Measurements from ENCODE around the gene PEX14.
A peak's percentile ranks its signal among the peaks of the same experiment; 100 is the strongest.

The PEX14 gene

GRCh38 chr1:10641976-10642375, 167.2 kb downstream of the PEX14 start:
- H3K36me3 ChIP-seq (ENCODE audit: insufficient read depth, insufficient read length, low read length) = no peaks in the 10 kb centered on the region
- peaks cover 15% of the 10 kb centered on the region for H3K4me1 ChIP-seq (ENCODE audit: insufficient read depth, insufficient read length)
- H3K4me3 ChIP-seq (ENCODE audit: insufficient read length, low read depth) = no peak overlapping the region
- no peak overlapping the region for H3K9ac ChIP-seq (ENCODE audit: insufficient read length, low read depth)
- peaks cover 20% of the 10 kb centered on the region for H3K27me3 ChIP-seq (ENCODE audit: insufficient read depth, insufficient read length)
- no peaks in the 10 kb centered on the region for H3K9me3 ChIP-seq (ENCODE audit: insufficient read depth, low read length)
- TF ChIP-seq YY1 (IDR thresholded peaks at IDR 0.05; ENCODE audit: insufficient read depth, insufficient read length) (no peak), SUZ12 (IDR thresholded peaks at IDR 0.05; ENCODE audit: extremely low read depth, insufficient read depth, insufficient read length) (no peak), ZNF274 (IDR thresholded peaks at IDR 0.05; ENCODE audit: low read depth, low read length) (no peak)
- DNase-seq (ENCODE audit: low read depth, low spot score) = no peak

- DNase-seq (ENCODE audit: low read depth, low spot score) = no peak
- no peaks in the 10 kb centered on the region for H3K9me3 ChIP-seq (ENCODE audit: insufficient read depth, low read length)
Observed at GRCh38 chr1:10642403-10643080, 167.8 kb downstream of the PEX14 start.

GRCh38 chr1:10643607-10644306, 169.0 kb downstream of the PEX14 start:
- no peak overlapping the region for H3K9ac ChIP-seq (ENCODE audit: insufficient read length, low read depth)
- TF ChIP-seq SUZ12 (IDR thresholded peaks at IDR 0.05; ENCODE audit: extremely low read depth, insufficient read depth, insufficient read length) = no peak
- H3K4me3 ChIP-seq (ENCODE audit: insufficient read length, low read depth) = no peak overlapping the region
- H3K36me3 ChIP-seq (ENCODE audit: insufficient read depth, insufficient read length, low read length) = no peaks in the 10 kb centered on the region
- H3K9me3 ChIP-seq (ENCODE audit: insufficient read depth, low read length) = no peaks in the 10 kb centered on the region
- peaks cover 8% of the 10 kb centered on the region for H3K27me3 ChIP-seq (ENCODE audit: insufficient read depth, insufficient read length)
- peaks cover 20% of the 10 kb centered on the region for H3K4me1 ChIP-seq (ENCODE audit: insufficient read depth, insufficient read length)
- DNase-seq (ENCODE audit: low read depth, low spot score) = no peak

More at GRCh38 chr1:10642403-10643080, 167.8 kb downstream of the PEX14 start:
- H3K4me1 ChIP-seq (ENCODE audit: insufficient read depth, insufficient read length) = peaks cover 18% of the 10 kb centered on the region
- H3K9ac ChIP-seq (ENCODE audit: insufficient read length, low read depth) = no peak overlapping the region
- H3K36me3 ChIP-seq (ENCODE audit: insufficient read depth, insufficient read length, low read length) = no peaks in the 10 kb centered on the region
- no peak overlapping the region for H3K4me3 ChIP-seq (ENCODE audit: insufficient read length, low read depth)
- no peak for TF ChIP-seq SUZ12 (IDR thresholded peaks at IDR 0.05; ENCODE audit: extremely low read depth, insufficient read depth, insufficient read length)
- no peak for TF ChIP-seq YY1 (IDR thresholded peaks at IDR 0.05; ENCODE audit: insufficient read depth, insufficient read length)
- no peak for TF ChIP-seq ZNF274 (IDR thresholded peaks at IDR 0.05; ENCODE audit: low read depth, low read length)
- H3K27me3 ChIP-seq (ENCODE audit: insufficient read depth, insufficient read length) = peaks cover 19% of the 10 kb centered on the region

- H3K27me3 ChIP-seq (ENCODE audit: insufficient read depth, insufficient read length) = peaks cover 5% of the 10 kb centered on the region
- peaks cover 17% of the 10 kb centered on the region for H3K4me1 ChIP-seq (ENCODE audit: insufficient read depth, insufficient read length)
- no peak overlapping the region for H3K4me3 ChIP-seq (ENCODE audit: insufficient read length, low read depth)
- H3K9ac ChIP-seq (ENCODE audit: insufficient read length, low read depth) = no peak overlapping the region
- no peak for TF ChIP-seq SUZ12 (IDR thresholded peaks at IDR 0.05; ENCODE audit: extremely low read depth, insufficient read depth, insufficient read length)
- no peak for TF ChIP-seq ZNF274 (IDR thresholded peaks at IDR 0.05; ENCODE audit: low read depth, low read length)
- no peak for TF ChIP-seq YY1 (IDR thresholded peaks at IDR 0.05; ENCODE audit: insufficient read depth, insufficient read length)
- DNase-seq (ENCODE audit: low read depth, low spot score) = no peak
- no peaks in the 10 kb centered on the region for H3K9me3 ChIP-seq (ENCODE audit: insufficient read depth, low read length)
- H3K36me3 ChIP-seq (ENCODE audit: insufficient read depth, insufficient read length, low read length) = no peaks in the 10 kb centered on the region
Observed at GRCh38 chr1:10644307-10645128, 169.8 kb downstream of the PEX14 start.

GRCh38 chr1:10646347-10646861, 171.7 kb downstream of the PEX14 start:
- DNase-seq (ENCODE audit: low read depth, low spot score) = no peak
- H3K9ac ChIP-seq (ENCODE audit: insufficient read length, low read depth) = no peak overlapping the region
- H3K36me3 ChIP-seq (ENCODE audit: insufficient read depth, insufficient read length, low read length) = no peaks in the 10 kb centered on the region
- H3K4me3 ChIP-seq (ENCODE audit: insufficient read length, low read depth) = no peak overlapping the region
- peaks cover 12% of the 10 kb centered on the region for H3K4me1 ChIP-seq (ENCODE audit: insufficient read depth, insufficient read length)
- H3K27me3 ChIP-seq (ENCODE audit: insufficient read depth, insufficient read length) = no peaks in the 10 kb centered on the region
- no peaks in the 10 kb centered on the region for H3K9me3 ChIP-seq (ENCODE audit: insufficient read depth, low read length)
- no peak for TF ChIP-seq SUZ12 (IDR thresholded peaks at IDR 0.05; ENCODE audit: extremely low read depth, insufficient read depth, insufficient read length)
- TF ChIP-seq ZNF274 (IDR thresholded peaks at IDR 0.05; ENCODE audit: low read depth, low read length) = no peak
- no peak for TF ChIP-seq YY1 (IDR thresholded peaks at IDR 0.05; ENCODE audit: insufficient read depth, insufficient read length)

- no peak overlapping the region for H3K4me3 ChIP-seq (ENCODE audit: insufficient read length, low read depth)
- peaks cover 15% of the 10 kb centered on the region for H3K4me1 ChIP-seq (ENCODE audit: insufficient read depth, insufficient read length)
- TF ChIP-seq ZNF274 (IDR thresholded peaks at IDR 0.05; ENCODE audit: low read depth, low read length) (no peak), YY1 (IDR thresholded peaks at IDR 0.05; ENCODE audit: insufficient read depth, insufficient read length) (no peak)
- H3K27me3 ChIP-seq (ENCODE audit: insufficient read depth, insufficient read length) = no peaks in the 10 kb centered on the region
- DNase-seq (ENCODE audit: low read depth, low spot score) = no peak
- H3K9ac ChIP-seq (ENCODE audit: insufficient read length, low read depth) = peak overlapping the region; percentile 38
- no peaks in the 10 kb centered on the region for H3K9me3 ChIP-seq (ENCODE audit: insufficient read depth, low read length)
- no peaks in the 10 kb centered on the region for H3K36me3 ChIP-seq (ENCODE audit: insufficient read depth, insufficient read length, low read length)
Observed at GRCh38 chr1:10647414-10648170, 172.8 kb downstream of the PEX14 start.

All from NT2/D1 (cell line).